HepG2 (cell line): Measurements from ENCODE around the gene GPS1. TPM values are rescaled to one million over a fixed set of nuclear protein-coding genes. Genes with fewer than 3 reads are reported as not detected.

Experiments used
- ATF6 ChIP-seq: sonication (generic); formaldehyde crosslinking; conservative IDR thresholded peaks from 2 replicates; pipeline ENCODE4 v1.4.0; 2020; ENCODE audit warnings: missing genetic modification reagents
- BHLHE40 ChIP-seq: IDR thresholded peaks from 2 replicates; pipeline ENCODE4 v1.6.1; 2011; ENCODE audit warnings: low read length, improper control_type of control experiment
- CBFB ChIP-seq: sonication (generic); formaldehyde crosslinking; IDR thresholded peaks from 2 replicates; pipeline ENCODE4 v1.4.0; 2020; ENCODE audit warnings: missing genetic modification reagents
- CHD4 ChIP-seq: fragments of 200-600 bp; sonication (generic); IDR thresholded peaks from 2 replicates; pipeline ENCODE4 v1.7.0; 2017; ENCODE audit warnings: mild to moderate bottlenecking, low read length, borderline replicate concordance
- HOXA9 ChIP-seq: sonication (generic); formaldehyde crosslinking; IDR thresholded peaks from 2 replicates; pipeline ENCODE4 v1.8.1; 2022; ENCODE audit warnings: missing genetic modification reagents, mild to moderate bottlenecking, moderate library complexity, borderline replicate concordance
- PHB2 ChIP-seq: fragments of 450-650 bp; IDR thresholded peaks from 2 replicates; pipeline ENCODE4 v1.6.1; 2018; ENCODE audit not compliant: partially characterized antibody
- PHF21A ChIP-seq: sonication (generic); formaldehyde crosslinking; IDR thresholded peaks from 2 replicates; pipeline ENCODE4 v1.5.0; 2020; ENCODE audit warnings: mild to moderate bottlenecking, missing genetic modification reagents
- SETDB1 ChIP-seq: sonication (generic); formaldehyde crosslinking; IDR thresholded peaks from 2 replicates; pipeline ENCODE4 v1.5.1; 2020; ENCODE audit warnings: missing genetic modification reagents, mild to moderate bottlenecking, borderline replicate concordance
- ZNF180 ChIP-seq: sonication (generic); formaldehyde crosslinking; IDR thresholded peaks from 2 replicates; pipeline ENCODE4 v1.4.0; 2020; ENCODE audit warnings: low read depth, missing genetic modification reagents, borderline replicate concordance
- ZNF205 ChIP-seq: IDR thresholded peaks from 2 replicates; pipeline ENCODE4 v1.6.1; 2018; ENCODE audit warnings: missing biosample characterization, missing genetic modification reagents
- ZNF207 ChIP-seq: fragments of 450-650 bp; IDR thresholded peaks from 2 replicates; pipeline ENCODE4 v1.6.1; 2016; ENCODE audit warnings: antibody characterized with exemption, borderline replicate concordance
- ZNF335 ChIP-seq: sonication (generic); formaldehyde crosslinking; IDR thresholded peaks from 2 replicates; pipeline ENCODE4 v1.4.0; 2020; ENCODE audit warnings: missing genetic modification reagents
- ZNF33B ChIP-seq: sonication (generic); formaldehyde crosslinking; IDR thresholded peaks from 2 replicates; pipeline ENCODE4 v1.5.1; 2020; ENCODE audit warnings: mild to moderate bottlenecking, missing genetic modification reagents
- ZNF34 ChIP-seq: sonication (generic); formaldehyde crosslinking; IDR thresholded peaks from 2 replicates; pipeline ENCODE4 v1.4.0; 2020; ENCODE audit warnings: mild to moderate bottlenecking, missing genetic modification reagents, borderline replicate concordance
- ZNF549 ChIP-seq: sonication (generic); formaldehyde crosslinking; IDR thresholded peaks from 2 replicates; pipeline ENCODE4 v1.5.0; 2020; ENCODE audit warnings: missing genetic modification reagents
- ZNF615 ChIP-seq: sonication (generic); formaldehyde crosslinking; IDR thresholded peaks from 2 replicates; pipeline ENCODE4 v1.5.0; 2020; ENCODE audit warnings: mild to moderate bottlenecking, missing genetic modification reagents, borderline replicate concordance
- ZNF775 ChIP-seq: sonication (generic); formaldehyde crosslinking; IDR thresholded peaks from 2 replicates; pipeline ENCODE4 v1.4.0; 2020; ENCODE audit warnings: missing genetic modification reagents, mild to moderate bottlenecking, moderate library complexity, borderline replicate concordance
- ZNF780A ChIP-seq: sonication (generic); formaldehyde crosslinking; IDR thresholded peaks from 2 replicates; pipeline ENCODE4 v1.8.0; 2022; ENCODE audit warnings: mild to moderate bottlenecking, missing genetic modification reagents, moderate library complexity
- ZSCAN31 ChIP-seq: sonication (generic); formaldehyde crosslinking; IDR thresholded peaks from 2 replicates; pipeline ENCODE4 v1.5.0; 2020; ENCODE audit warnings: low read depth, mild to moderate bottlenecking, missing genetic modification reagents
- ZSCAN5A ChIP-seq: sonication (generic); formaldehyde crosslinking; IDR thresholded peaks from 2 replicates; pipeline ENCODE4 v1.8.0; 2022; ENCODE audit warnings: mild to moderate bottlenecking, missing genetic modification reagents, borderline replicate concordance
- polyA plus RNA-seq, 8 experiments: library from polyadenylated mRNA; depleted of rRNA in 3 of 8; stranded (reverse) in 7 of 8; unstranded in 1 of 8; fragments of >200 nt; fragmentation: Illumina TruSeq in 4 of 8; extraction: Trizol in 4 of 8; gene quantifications; 2 replicates each; pipeline versions ENCODE4 v1.2.1 to v1.2.3, GENCODE V29; 2011 to 2016; ENCODE audit warnings: low read depth in 4 of 8, missing spikeins in 1 of 8, mixed read lengths in 1 of 8; ENCODE audit not compliant: insufficient read depth in 1 of 8
- total RNA-seq, 5 experiments: library from RNA; depleted of rRNA; stranded (reverse); fragments of >200 nt; fragmentation: Illumina TruSeq; extraction: Trizol; gene quantifications; 2 replicates each; pipeline ENCODE4 v1.2.3, GENCODE V29; 2016; ENCODE audit warnings: low read depth in 1 of 5
- TF ChIP-seq, protein P1 (sequence below): sonication (generic); formaldehyde crosslinking; IDR thresholded peaks from 2 replicates; pipeline ENCODE4 v1.5.1; 2020; ENCODE audit warnings: missing genetic modification reagents, mild to moderate bottlenecking, borderline replicate concordance
- TF ChIP-seq, protein P2 (sequence below): sonication (generic); formaldehyde crosslinking; IDR thresholded peaks from 2 replicates; pipeline ENCODE4 v1.4.0; 2020; ENCODE audit warnings: missing genetic modification reagents

Gene GPS1
- total and polyA plus RNA-seq, 2 of the 13 experiments (the other 11 are each of a cell fraction or from before 2014, with no cell fraction given) = 124 to 128 TPM

GRCh38 chr17:82095777-82096708, 44.3 kb downstream of the GPS1 start (continued):
- TF ChIP-seq, protein P1, sequence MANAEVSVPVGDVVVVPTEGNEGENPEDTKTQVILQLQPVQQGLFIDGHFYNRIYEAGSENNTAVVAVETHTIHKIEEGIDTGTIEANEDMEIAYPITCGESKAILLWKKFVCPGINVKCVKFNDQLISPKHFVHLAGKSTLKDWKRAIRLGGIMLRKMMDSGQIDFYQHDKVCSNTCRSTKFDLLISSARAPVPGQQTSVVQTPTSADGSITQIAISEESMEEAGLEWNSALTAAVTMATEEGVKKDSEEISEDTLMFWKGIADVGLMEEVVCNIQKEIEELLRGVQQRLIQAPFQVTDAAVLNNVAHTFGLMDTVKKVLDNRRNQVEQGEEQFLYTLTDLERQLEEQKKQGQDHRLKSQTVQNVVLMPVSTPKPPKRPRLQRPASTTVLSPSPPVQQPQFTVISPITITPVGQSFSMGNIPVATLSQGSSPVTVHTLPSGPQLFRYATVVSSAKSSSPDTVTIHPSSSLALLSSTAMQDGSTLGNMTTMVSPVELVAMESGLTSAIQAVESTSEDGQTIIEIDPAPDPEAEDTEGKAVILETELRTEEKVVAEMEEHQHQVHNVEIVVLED = no peak
- TF ChIP-seq ZNF775 (CRISPR knock-in tag) (no peak), CBFB (CRISPR knock-in tag) (no peak), CHD4 (no peak), ZNF780A (CRISPR knock-in tag) (peak; percentile 17; the same call in 1 of the 2 replicates), PHF21A (CRISPR knock-in tag) (no peak), ZNF34 (no peak), ZNF615 (no peak), ZNF335 (CRISPR knock-in tag) (no peak), ZNF180 (CRISPR knock-in tag) (no peak), ZSCAN5A (no peak), ZSCAN31 (CRISPR knock-in tag) (peak; percentile 70; the same call in 1 of the 2 replicates), SETDB1 (no peak), ZNF33B (CRISPR knock-in tag) (no peak), PHB2 (no peak), HOXA9 (CRISPR knock-in tag) (no peak), ATF6 (CRISPR knock-in tag) (no peak), BHLHE40 (no peak), ZNF205 (CRISPR knock-in tag) (no peak), ZNF207 (no peak), ZNF549 (CRISPR knock-in tag) (0 out of 2 replicates have a peak, but pooled peaks have one; percentile 35)
- TF ChIP-seq, protein P2, sequence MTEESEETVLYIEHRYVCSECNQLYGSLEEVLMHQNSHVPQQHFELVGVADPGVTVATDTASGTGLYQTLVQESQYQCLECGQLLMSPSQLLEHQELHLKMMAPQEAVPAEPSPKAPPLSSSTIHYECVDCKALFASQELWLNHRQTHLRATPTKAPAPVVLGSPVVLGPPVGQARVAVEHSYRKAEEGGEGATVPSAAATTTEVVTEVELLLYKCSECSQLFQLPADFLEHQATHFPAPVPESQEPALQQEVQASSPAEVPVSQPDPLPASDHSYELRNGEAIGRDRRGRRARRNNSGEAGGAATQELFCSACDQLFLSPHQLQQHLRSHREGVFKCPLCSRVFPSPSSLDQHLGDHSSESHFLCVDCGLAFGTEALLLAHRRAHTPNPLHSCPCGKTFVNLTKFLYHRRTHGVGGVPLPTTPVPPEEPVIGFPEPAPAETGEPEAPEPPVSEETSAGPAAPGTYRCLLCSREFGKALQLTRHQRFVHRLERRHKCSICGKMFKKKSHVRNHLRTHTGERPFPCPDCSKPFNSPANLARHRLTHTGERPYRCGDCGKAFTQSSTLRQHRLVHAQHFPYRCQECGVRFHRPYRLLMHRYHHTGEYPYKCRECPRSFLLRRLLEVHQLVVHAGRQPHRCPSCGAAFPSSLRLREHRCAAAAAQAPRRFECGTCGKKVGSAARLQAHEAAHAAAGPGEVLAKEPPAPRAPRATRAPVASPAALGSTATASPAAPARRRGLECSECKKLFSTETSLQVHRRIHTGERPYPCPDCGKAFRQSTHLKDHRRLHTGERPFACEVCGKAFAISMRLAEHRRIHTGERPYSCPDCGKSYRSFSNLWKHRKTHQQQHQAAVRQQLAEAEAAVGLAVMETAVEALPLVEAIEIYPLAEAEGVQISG = peak; percentile 33; the same call in 1 of the 2 replicates
